ENCODE data around the gene B4GALNT2. TPM values are rescaled to one million over a fixed set of nuclear protein-coding genes. Genes with fewer than 3 reads are reported as not detected.
A peak's percentile ranks its signal among the peaks of the same experiment; 100 is the strongest.

The B4GALNT2 gene
- total RNA-seq, 1 donor from 2014 or later: not detected

GRCh38 chr17:49223168-49223516, 90.6 kb downstream of the B4GALNT2 start:
- intact Hi-C loops (cut with DNase I): no loop called here
- ATAC-seq (ENCODE audit: poor library complexity): no peak
- DNase-seq: no peak

DNA sequence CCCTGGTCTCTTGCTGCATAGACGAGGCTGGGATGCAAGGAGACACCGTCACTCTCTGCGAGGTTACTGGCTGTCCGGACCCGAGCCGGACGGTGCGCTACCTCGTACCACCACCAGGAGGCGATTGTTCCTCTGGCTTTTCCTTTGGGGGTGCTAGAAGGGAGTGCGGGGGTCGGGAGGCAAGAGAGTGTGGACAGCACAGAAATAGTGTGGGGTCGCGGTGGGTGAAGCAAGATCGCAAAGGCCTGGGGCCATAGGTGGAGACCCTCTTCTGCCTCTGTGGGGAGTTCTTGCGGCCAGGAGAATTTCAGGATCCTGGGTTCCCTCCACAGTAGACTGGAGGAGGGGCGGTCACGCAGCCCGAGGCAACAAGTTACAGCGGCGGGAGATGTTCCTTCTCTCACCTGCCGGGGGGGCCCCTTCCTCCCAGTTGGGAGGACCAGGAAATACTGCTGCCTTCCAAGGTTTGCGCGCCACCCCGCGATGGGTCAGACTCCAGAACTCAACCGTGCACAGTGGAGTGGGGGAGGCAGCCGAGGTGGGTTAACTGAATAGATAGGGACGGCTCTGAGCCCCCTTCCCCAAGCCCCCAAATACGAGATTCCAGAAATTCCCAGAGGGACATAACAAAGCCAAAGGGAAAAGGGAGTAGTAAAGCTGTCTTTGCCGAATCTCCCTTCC, 91.1 kb downstream of the B4GALNT2 start:
- peak; percentile 81 for DNase-seq
- intact Hi-C loops (cut with DNase I): no loop called here
- peak; percentile 58 for ATAC-seq (ENCODE audit: poor library complexity)

- ATAC-seq (ENCODE audit: poor library complexity) (peak; percentile 33), DNase-seq (peak; percentile 63)
- intact Hi-C loops (cut with DNase I): no loop called here
Observed at GRCh38 chr17:49224198-49224996, 91.8 kb downstream of the B4GALNT2 start.

DNA sequence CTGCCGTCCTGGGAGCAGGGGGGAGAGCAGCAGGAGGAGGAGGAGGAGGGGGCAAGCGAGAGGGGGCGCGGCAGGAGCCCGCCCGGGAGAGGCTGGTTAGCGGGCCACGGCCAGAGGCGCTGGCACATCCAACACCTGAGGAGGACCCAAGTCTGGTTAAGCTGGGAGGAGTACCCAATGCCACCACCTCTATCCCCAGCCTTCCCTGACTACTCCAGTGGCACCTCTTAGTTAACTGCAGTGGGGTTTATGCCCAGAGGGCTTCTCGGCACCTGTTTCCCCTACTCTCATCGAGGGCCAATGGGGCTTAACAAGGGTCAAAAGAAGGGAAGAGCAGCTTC, 92.4 kb downstream of the B4GALNT2 start:
- DNase-seq: no peak
- intact Hi-C loops (cut with DNase I): loop anchor here (5.0 kb wide), 2 partner anchors 33 to 67 kb away; no protein-coding TSS in a partner anchor
- no peak for ATAC-seq (ENCODE audit: poor library complexity)

DNA sequence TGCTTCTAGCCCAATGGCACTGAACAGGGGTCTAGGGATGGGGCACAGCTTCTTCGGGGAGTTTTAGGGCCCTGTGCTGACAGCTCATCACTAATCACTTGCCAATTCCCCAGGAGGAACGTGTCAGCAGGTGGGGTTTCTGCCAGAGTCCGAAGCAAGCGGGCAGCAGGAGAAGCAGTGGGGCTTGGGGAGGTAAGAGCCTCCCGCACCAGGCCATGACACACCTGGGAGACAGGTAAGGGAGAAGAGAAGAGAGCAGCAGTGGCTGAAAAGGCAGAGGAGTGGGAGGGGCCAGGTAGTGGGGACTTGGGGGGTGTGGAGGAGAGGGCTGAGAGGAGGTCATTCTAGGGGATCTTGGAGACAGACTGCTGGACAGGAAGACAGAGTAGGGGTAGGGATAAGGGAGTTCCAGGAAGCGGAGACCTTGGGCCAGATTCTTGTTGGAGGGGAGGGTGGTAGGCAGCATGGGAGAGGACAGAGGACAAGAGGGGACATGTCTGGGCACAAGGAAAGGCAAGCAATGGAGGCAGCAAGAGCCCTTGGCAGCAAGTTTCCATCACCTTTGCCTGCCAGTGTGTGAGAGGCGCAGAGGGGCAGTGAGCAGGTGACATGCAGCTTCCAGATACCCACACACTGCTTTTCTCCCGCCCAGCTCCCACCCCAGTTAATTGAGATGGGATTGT, 93.1 kb downstream of the B4GALNT2 start:
- intact Hi-C loops (cut with DNase I): loop anchor here (5.0 kb wide), 2 partner anchors 33 to 67 kb away; no protein-coding TSS in a partner anchor
- ATAC-seq (ENCODE audit: poor library complexity): no peak
- DNase-seq: no peak

Other genes with a start within 250 kb of the B4GALNT2 start
- gene ATP5MC1, start 240.0 kb upstream of the B4GALNT2 start, total RNA-seq: 492 TPM
- 36.7 TPM for gene UBE2Z, start 224.4 kb upstream of the B4GALNT2 start, total RNA-seq
- gene SNF8, start 187.9 kb upstream of the B4GALNT2 start, total RNA-seq: 114 TPM
- gene GIP, start 164.2 kb upstream of the B4GALNT2 start, total RNA-seq: not detected
- gene IGF2BP1, start 135.4 kb upstream of the B4GALNT2 start, total RNA-seq: not detected
- 2.1 TPM for gene GNGT2, start 77.8 kb downstream of the B4GALNT2 start, total RNA-seq
- gene ABI3, start 77.9 kb downstream of the B4GALNT2 start, total RNA-seq: 5.5 TPM
- gene PHOSPHO1, start 98.0 kb downstream of the B4GALNT2 start, total RNA-seq: 0.22 TPM
- 18.6 TPM for gene ZNF652, start 229.5 kb downstream of the B4GALNT2 start, total RNA-seq